HG02571 (cell line): Measurements from ENCODE around the gene ANKRD55.
"Not testable (repeated sequence)": the region's sequence is repeated elsewhere in the genome, so short reads cannot be mapped to it uniquely, and the experiment has no call there.

Experiments
- ATAC-seq: cut with Tn5 transposase; IDR thresholded peaks from one replicate; pipeline ENCODE4 v1.9.1; 2021; ENCODE audit warnings: mild to moderate bottlenecking, moderate library complexity; ENCODE audit not compliant: unreplicated experiment

The ANKRD55 gene

DNA sequence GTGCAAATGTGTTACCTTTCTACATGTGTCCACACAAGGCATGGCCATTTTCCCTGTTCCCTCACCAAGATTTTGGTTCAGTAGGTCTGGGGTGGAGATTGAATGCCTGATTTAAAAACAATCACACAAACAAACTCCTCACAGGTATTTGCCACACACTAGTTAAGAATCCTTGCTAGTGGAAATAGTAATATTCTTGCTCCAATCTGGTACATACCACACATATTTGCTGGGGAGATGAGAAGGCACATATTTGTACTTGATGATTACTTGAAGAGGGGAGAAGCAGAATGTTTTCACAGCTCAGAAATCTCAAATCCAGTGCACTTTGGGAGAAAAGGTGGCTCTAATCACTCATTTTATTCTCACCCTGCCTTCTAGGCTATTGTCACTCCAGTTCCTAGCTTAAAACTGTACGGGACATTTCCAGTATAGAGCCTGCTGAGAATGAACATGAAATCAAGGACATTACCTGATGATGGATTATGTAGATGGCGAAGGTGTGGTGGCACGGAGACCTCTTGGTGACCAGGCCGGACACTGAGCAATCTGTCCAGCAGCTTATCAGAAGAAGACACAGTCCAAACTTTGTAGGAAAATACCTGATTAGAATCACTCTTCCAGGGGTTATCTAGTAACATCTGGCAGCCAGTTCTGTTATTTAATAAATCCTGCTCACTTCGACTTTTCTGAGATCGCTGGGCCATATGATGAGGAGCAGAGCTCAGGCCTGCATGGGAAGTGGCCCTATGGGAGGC, 122.3 kb downstream of the ANKRD55 start:
- ATAC-seq, result no peak

- ATAC-seq, result no peak
Observed at GRCh38 chr5:56108246-56108645, 124.9 kb downstream of the ANKRD55 start.

- no peak for ATAC-seq
Observed at GRCh38 chr5:56106837-56107236, 126.3 kb downstream of the ANKRD55 start.

DNA sequence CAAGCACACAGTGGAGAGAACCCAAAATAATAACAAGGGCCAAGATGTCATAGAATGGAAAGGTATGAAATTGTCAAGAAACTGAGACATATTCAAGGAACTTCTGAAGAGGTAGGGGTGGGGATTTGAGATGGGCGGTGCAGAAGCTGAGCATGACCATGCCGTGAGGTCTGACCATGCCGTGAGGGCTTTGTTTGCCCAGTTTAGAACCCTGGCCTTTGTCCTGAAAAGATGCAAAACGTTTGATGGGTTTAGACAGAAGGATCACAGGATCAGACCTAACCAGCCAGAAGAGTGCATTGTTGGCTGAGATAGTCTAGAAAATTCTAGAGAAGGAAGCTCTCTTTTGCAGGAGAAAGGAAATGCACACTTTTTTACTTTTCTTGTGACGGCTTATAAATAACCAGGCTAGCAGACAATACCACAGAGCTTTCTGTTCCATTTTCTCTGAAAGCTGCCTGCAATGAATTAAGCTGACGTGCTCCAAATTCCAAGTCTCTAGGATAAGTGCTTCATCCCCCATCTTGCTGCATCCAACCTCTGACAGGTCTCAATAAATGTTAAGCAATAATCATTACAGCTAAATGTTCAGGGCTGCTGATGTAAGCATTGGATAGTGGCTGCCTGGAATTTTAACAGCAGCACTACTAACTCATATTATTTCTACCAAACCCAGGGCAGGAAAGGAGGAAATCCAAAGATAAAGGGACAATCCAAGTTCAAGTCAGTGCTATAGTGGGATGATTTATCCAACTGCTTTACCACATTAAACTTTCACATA, 127.4 kb downstream of the ANKRD55 start:
- no peak for ATAC-seq

DNA sequence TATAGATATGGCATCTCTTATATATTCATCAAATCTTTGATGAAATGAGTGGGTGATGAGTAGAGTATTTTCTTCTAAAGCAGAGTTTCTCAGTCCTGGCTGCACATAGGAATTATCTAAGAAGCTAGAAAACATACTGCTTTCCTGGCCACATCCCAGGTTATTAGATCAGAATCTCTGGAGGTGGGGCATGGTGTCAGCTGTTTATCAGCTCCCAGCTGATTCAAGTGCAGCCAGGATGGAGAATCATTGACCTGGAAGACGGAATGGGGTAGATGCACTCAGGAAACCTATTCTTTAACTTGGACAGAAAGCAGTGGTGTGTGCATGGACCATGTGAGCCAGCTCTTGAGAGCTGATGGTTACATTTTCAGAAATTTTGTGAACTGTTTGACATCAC, 130.2 kb downstream of the ANKRD55 start:
- no peak for ATAC-seq

- ATAC-seq, result not testable (repeated sequence)
Observed at GRCh38 chr5:56102207-56102606, 130.9 kb downstream of the ANKRD55 start.

- ATAC-seq, result no peak
Observed at GRCh38 chr5:56101180-56101579, 131.9 kb downstream of the ANKRD55 start.

GRCh38 chr5:56100439-56101176, 132.5 kb downstream of the ANKRD55 start:
- ATAC-seq, result no peak

DNA sequence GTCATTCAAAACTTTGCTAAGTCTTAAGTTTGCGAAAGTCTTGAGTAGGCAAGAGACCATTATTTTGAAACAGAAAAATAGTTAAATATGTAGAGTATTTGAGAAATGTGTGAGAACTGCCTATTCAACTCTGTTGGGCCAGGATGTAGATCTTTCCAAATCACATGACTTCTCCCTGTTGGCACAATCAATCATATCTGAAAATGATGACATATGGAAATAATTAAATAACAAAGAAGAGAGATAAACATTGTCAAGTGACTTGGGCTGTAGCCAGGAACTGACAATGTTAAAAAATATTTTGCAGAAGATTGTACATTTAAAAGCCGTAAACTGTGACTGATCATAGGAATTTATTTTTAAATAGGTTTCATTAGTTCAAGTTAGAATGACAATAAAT, 133.8 kb downstream of the ANKRD55 start:
- ATAC-seq, result no peak

GRCh38 chr5:56097055-56097454, 136.1 kb downstream of the ANKRD55 start:
- no peak for ATAC-seq

GRCh38 chr5:56095579-56096102, 137.5 kb downstream of the ANKRD55 start:
- ATAC-seq, result peak; percentile 79

- peak; percentile 45 for ATAC-seq
Observed at GRCh38 chr5:56094579-56095361, 138.4 kb downstream of the ANKRD55 start.

- ATAC-seq, result no peak
Observed at GRCh38 chr5:56093970-56094369, 139.2 kb downstream of the ANKRD55 start.

DNA sequence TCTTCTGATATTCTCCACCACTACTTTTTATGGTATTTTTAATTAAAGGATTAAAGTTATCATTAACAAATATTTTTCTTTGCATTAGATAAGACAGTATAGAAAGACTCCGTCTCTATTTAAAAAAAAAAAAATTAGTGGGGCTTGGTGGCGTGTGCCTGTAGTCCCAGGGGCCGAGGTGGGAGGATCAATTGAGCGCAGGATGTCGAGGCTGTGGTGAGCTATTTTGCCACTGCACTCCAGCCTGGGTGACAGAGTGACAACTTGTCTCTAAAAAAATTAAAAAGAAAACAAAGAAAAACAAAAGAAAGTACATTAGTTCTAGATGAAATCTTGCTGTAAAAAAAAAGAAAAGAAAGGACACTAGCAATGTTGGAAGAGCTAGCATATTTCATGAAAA, 141.0 kb downstream of the ANKRD55 start:
- no peak for ATAC-seq

DNA sequence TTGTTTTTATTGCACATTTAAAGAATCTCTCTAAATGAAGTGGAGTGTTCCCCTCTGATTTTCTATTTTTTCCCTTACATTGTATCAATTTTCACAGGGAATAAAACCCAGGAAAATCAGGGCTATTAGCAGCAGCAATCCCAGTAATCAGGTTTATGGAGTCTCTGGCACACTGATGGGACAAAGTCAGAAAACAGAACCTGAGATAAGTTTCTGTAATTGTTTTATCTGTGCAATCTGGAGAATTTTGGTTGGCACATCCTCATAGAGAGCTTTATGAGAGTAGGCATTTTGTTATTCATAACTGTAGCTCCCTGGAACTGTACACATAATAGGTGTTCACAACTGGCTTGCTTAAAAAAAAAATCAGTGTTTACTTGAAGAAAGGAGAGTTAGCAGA, 141.5 kb downstream of the ANKRD55 start:
- no peak for ATAC-seq

- ATAC-seq, result no peak
Observed at GRCh38 chr5:56090793-56091460, 142.2 kb downstream of the ANKRD55 start.

GRCh38 chr5:56088967-56089829, 143.9 kb downstream of the ANKRD55 start:
- peak; percentile 91 for ATAC-seq

DNA sequence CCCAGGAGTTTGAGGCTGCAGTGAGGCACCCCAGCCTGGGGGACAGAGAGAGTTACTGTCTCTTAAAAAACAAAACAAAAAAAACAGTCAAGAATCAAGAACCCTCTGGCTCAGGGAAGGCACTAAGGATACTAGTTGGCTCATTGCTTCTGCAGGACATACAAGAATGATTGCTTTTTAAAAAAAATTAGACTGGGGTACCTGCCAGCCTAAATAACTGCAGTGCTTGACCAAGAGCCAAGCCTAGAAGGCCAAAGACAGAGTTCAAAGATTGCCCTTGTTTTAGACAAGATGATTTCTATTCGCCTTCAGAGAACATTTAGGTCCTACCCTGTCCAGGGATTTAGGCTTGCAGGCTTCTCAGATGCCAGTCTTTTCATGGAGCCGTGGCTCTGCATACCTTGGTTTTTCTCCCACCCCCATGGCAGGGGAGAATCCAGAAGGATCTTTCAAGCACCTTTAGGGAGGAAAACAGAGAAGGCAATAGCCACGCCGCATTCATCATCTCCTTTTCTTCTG, 144.6 kb downstream of the ANKRD55 start:
- ATAC-seq, result no peak

GRCh38 chr5:56085193-56085592, 147.9 kb downstream of the ANKRD55 start:
- no peak for ATAC-seq
